AG20443 (cell line): Measurements from ENCODE around the gene ASTN1.

Source experiments
- DNase-seq: peaks from one replicate; pipeline ENCODE4 v3.0.0; 2012; ENCODE audit warnings: low spot score, mixed read lengths

Gene ASTN1

DNA sequence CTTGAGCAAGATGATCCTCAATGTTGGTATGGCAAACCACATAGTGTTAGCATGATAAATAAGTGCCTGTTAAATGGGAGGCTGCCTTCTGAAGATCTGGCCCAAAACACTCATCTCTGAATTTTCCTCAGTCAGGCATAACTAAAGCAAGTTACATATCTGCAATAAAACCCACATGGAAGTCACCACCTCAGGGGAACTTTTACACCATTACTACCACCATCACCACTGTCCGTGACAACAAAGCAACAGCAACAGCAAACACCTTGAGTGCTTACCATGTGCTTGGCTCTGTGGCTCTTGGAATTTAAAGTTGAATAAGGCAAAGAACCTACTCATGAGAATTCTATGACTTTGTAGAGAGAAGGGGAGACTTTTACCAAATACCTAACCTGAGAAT is 233.0 kb downstream of the ASTN1 start:
- DNase-seq = no peak

- DNase-seq = no peak
Observed at GRCh38 chr1:176926330-176927086, 238.0 kb downstream of the ASTN1 start.

DNA sequence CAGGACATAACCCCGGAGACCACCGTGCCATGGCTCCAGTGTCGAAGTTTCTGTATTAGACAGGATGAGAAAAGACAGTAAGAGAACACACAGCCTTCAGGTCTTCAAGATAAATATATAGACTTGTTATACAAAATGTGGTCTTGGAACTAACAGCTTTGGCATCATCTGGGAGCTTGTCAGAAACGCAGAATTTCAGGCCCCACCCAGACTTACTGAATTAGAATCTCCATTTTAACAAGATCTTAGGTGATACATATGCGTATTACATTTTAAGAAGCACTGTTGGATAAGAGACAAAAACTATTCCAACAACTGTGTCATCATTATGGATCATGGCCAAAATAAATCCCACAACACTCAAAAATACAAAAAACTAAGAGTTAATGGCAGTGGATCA is 239.3 kb downstream of the ASTN1 start:
- DNase-seq = no peak

GRCh38 chr1:176923283-176923682 is 241.2 kb downstream of the ASTN1 start:
- no peak for DNase-seq

DNA sequence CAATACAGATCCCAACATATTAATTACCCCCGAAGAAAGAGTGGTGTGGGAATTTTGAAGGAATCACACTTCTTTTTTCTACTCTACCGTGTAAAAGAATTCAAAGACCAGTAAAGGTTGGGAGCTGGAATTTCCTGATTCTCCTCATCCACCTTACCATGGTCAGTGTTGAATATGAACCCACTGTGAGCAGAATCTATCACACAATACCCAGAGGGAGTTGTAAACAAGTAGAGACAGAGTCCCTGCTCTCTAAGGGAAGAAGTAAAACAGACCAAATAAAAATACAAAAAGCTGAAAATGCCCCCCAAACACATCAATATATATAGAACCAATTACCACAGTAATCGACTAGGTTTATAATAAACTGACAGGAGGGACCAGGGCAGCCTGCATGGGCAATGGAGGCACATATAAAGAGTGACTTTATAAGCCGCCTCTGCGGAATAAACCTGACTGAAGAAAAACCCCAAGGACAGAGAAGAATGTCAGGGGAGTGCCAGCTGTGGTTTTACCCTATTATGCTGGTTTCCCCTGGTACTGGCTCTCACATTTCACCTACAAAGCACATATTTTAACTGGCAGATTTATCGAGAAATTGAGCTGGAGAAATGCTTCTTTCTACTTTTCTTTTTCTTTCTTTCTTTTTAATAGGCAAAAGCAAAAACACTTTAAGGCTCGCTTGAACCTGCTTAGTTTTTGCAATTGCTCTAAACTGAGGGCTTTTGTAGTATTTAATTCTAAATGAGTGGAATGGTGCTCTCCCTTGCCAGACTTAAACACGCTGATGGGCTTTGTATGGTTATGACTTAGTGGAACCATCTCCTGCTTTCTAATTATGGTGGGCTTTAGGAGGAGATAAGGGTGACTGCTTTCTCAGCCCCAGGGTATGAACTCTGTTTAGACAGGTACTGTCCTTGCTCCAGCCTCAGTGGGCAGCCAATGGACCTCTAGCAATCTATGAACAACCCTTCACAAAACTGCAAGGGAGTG is 244.8 kb downstream of the ASTN1 start:
- no peak for DNase-seq

DNA sequence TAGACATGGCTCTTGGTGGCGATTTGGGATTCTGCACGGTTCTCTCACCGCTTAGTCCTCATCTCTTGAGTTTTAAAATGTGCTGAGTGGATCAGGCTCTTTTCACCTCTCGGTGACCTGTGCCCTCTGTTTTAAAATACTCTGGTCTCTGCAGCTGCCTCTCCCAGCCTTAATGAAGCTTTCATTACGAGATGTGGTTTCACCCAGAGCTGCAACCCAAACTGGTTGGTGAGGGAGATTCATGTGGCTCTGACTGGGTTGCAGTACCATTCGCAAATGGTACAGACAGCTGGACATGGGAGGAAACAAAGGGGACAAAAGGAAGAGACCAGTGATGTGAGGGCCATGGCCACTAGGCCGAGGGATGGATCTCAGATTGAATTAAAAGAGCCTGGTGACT is 258.9 kb downstream of the ASTN1 start:
- no peak for DNase-seq

GRCh38 chr1:176904057-176904751 is 260.3 kb downstream of the ASTN1 start:
- no peak for DNase-seq

- DNase-seq = no peak
Observed at GRCh38 chr1:176903474-176903873, 261.0 kb downstream of the ASTN1 start.

- no peak for DNase-seq
Observed at GRCh38 chr1:176899321-176899720, 265.2 kb downstream of the ASTN1 start.

GRCh38 chr1:176897350-176898236 is 266.9 kb downstream of the ASTN1 start:
- peak; percentile 77 for DNase-seq

DNA sequence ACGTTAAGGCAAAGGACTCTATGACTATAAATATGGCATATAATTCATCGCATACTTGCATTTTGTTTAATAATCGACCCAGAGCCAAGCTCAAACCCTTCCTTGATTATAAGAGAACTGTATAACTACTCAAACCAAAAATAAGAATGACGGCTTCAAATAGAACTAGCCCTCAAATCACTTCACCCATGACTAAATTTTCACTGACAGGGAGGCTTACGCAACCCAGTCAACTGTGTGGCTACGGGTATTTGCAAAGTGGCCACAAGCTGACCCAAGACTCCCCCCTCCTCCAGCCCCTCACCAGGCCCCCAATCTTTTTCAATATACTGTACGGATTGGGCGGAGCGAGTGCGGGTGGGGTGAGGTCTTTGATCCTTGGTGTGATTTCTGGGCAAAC is 268.3 kb downstream of the ASTN1 start:
- no peak for DNase-seq

GRCh38 chr1:176894450-176894849 is 270.1 kb downstream of the ASTN1 start:
- DNase-seq = no peak

- no peak for DNase-seq
Observed at GRCh38 chr1:176893625-176894352, 270.7 kb downstream of the ASTN1 start.

DNA sequence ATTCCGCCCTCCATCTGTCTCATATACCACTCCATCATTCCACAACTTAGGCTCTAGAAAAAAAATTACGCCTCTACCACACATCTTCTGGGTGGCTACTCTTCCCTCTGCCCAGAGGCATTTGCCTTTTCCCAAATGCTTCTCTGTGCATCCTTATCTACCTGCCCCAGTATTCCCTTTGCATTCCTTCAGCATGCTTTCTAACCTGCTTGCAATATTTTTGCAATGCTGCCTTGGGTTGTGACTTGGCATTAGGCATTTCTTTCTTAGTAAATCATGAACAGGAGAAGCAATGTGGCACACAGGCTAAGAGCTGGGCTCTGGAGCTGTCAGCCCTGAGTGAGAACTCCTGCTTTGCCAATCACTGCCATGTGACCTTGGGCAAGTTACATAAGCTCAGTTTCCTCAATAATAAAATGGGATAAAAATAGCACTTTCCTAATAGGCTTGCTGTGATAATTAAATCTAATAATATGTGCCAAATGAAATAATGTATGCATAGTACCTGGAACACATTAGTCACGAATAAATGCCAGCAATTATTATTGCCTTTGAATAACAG is 276.0 kb downstream of the ASTN1 start:
- no peak for DNase-seq

GRCh38 chr1:176885751-176886150 is 278.8 kb downstream of the ASTN1 start:
- DNase-seq = peak; percentile 43

DNA sequence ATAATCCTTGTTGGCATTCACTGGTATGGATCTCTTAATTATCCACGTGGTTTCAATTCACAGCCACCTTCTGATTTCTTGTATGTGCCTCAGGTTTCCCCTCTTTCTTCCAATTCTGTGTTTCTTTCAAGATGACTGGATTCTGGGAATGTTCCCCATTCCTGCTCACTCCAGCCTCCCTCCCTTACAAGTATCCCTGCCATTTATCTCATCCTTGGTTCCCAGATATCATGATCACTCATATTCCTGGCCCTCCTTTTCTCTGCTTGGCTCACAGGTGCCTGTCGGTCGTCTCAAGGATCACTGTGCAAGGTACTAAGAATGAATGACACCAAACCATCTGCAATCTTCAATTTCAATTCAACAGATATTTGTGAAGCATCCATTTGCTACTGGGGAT is 279.2 kb downstream of the ASTN1 start:
- no peak for DNase-seq

DNA sequence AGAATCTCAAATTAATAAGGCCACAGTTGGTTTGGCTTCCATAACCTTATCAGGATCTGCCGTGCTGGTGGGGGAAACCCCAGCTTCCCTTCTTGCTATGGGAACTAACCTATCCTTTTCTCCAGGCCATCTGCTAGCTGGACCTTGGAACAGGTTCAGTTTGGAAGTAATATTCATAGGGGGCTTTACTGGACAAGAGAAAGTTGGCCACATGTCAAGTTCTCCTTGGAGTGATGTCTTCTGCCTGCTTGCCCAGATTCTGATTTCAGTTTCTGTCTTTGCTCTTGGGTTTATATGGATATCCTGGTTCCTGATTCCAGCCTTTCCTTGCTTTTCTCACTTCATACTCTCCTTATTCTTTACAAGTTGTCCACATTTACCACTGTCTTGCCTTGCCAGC is 279.6 kb downstream of the ASTN1 start:
- no peak for DNase-seq

- no peak for DNase-seq
Observed at GRCh38 chr1:176884286-176884685, 280.2 kb downstream of the ASTN1 start.

DNA sequence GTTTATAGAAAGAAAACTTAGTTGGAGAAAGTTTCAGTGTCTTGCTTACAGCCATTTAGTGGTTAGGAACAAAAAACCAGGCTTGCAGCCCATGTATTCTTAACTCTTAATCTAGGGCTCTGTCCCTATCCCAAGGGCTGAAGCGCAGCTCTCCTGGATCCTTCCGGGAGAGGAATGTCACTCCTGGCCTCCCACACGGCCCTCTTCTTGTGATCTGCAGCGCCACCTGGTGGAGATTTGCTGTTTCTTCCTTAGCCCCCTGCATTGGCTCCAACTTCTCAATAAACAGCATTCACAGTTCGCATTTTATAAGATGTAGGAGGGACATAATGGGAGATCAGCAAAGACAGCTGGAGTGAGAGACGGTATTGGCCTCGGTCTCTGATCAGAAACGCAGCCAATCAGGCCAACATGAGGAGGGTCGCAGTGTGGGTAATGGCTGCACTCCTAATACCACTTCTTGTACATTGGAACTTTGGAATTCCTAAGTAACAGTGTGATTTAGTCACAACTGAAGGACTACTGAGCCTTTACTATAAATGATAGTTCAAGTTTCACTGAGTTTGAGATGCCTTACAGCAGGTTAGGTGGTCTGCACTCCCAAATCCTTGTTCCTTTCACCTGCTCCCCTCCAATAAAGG is 283.4 kb downstream of the ASTN1 start:
- DNase-seq = peak; percentile 88
